ENCODE results near the gene SIK2. TPM values are rescaled to one million over a fixed set of nuclear protein-coding genes. Genes with fewer than 3 reads are reported as not detected.

Gene SIK2
- total RNA-seq, 1 donor from 2014 or later: 26.3 TPM

DNA sequence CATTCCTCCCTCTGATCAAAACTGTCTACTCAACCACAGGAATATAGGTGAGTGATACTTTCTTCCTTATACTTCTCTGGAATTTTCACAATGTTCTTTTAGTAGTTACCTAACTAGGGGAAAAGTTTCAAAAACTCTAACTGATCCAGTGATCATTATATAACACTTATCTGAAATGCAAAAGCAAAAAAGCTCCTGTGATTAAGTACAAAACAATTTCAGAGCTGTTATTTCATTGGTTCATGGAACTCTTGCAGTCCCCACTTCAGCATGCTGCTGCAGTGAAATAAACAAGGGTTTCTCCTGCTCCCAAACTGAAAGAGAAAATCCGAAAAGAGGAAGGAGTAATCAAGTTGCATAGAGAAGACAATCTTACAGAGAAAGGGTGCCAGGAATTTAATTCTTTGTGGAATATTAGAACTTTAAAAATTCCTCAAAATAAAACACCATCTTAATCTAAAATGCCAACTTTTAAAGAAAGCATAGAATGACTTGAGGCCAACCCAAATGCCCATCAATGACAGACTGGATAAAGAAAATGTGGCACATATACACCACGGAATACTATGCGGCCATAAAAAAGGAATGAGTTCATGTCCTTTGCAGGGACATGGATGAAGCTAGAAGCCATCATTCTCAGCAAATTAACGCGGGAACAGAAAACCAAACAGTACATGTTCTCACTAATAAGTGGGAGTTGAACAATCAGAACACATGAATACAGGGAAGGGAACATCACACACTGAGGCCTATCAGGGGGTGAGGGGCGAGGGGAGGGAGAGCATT is 143.7 kb downstream of the SIK2 start:
- DNase-seq (no peak), ATAC-seq (no peak)
- TF ChIP-seq, protein P1, sequence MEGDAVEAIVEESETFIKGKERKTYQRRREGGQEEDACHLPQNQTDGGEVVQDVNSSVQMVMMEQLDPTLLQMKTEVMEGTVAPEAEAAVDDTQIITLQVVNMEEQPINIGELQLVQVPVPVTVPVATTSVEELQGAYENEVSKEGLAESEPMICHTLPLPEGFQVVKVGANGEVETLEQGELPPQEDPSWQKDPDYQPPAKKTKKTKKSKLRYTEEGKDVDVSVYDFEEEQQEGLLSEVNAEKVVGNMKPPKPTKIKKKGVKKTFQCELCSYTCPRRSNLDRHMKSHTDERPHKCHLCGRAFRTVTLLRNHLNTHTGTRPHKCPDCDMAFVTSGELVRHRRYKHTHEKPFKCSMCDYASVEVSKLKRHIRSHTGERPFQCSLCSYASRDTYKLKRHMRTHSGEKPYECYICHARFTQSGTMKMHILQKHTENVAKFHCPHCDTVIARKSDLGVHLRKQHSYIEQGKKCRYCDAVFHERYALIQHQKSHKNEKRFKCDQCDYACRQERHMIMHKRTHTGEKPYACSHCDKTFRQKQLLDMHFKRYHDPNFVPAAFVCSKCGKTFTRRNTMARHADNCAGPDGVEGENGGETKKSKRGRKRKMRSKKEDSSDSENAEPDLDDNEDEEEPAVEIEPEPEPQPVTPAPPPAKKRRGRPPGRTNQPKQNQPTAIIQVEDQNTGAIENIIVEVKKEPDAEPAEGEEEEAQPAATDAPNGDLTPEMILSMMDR (IDR thresholded peaks at IDR 0.05): no peak
- H3K4me1 ChIP-seq: peaks cover 5% of the 10 kb centered on the region
- H3K4me3 ChIP-seq: no peak overlapping the region
- H3K9me3 ChIP-seq: no peaks in the 10 kb centered on the region
- intact Hi-C loops (cut with DNase I): no loop called here
- no peaks in the 10 kb centered on the region for H3K27me3 ChIP-seq (ENCODE audit: low read depth)
- no peak overlapping the region for H3K27ac ChIP-seq
- H3K36me3 ChIP-seq: peaks cover 99% of the 10 kb centered on the region

GRCh38 chr11:111748035-111748804 is 146.0 kb downstream of the SIK2 start:
- TF ChIP-seq, protein P1 (IDR thresholded peaks at IDR 0.05): no peak
- Histone ChIP-seq H3K27ac (no peak overlapping the region), H3K4me1 (peaks cover 5% of the 10 kb centered on the region), H3K27me3 (ENCODE audit: low read depth) (no peaks in the 10 kb centered on the region), H3K4me3 (no peak overlapping the region), H3K36me3 (peaks cover 99% of the 10 kb centered on the region), H3K9me3 (no peaks in the 10 kb centered on the region)
- intact Hi-C loops (cut with DNase I): no loop called here
- ATAC-seq: peak in 1 of 2 donors; percentile 11
- no peak for DNase-seq

GRCh38 chr11:111749646-111750045 is 147.4 kb downstream of the SIK2 start:
- Histone ChIP-seq H3K4me3 (no peak overlapping the region), H3K27me3 (ENCODE audit: low read depth) (no peaks in the 10 kb centered on the region), H3K27ac (no peak overlapping the region), H3K9me3 (no peaks in the 10 kb centered on the region), H3K36me3 (peaks cover 99% of the 10 kb centered on the region), H3K4me1 (peaks cover 5% of the 10 kb centered on the region)
- TF ChIP-seq, protein P1 (IDR thresholded peaks at IDR 0.05): no peak
- no peak for ATAC-seq
- intact Hi-C loops (cut with DNase I): no loop called here
- DNase-seq: no peak

DNA sequence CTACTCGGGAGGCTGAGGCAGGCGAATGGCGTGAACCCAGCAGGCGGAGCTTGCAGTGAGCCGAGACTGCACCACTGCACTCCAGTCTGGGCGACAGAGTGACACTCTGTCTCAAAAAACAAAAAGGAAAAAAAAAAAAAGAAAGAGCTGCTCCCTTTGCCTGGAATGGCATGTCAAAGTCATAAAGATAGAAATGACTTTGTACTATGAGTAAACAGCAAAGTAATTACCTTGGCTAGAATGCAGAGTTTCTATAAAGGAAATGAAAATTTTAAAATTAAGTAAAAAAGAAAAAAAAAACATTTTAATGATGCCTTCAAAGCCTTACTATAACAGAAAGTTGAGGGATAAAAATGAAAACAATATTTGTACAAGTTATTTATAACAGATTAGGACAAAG is 153.8 kb downstream of the SIK2 start:
- TF ChIP-seq, protein P1 (IDR thresholded peaks at IDR 0.05): no peak
- H3K4me3 ChIP-seq: no peak overlapping the region
- intact Hi-C loops (cut with DNase I): no loop called here
- H3K27me3 ChIP-seq (ENCODE audit: low read depth): no peaks in the 10 kb centered on the region
- DNase-seq (no peak), ATAC-seq (no peak)
- H3K27ac ChIP-seq: no peak overlapping the region
- H3K4me1 ChIP-seq: no peaks in the 10 kb centered on the region
- H3K36me3 ChIP-seq: peaks cover 96% of the 10 kb centered on the region
- no peaks in the 10 kb centered on the region for H3K9me3 ChIP-seq

- DNase-seq: no peak
- Histone ChIP-seq H3K36me3 (peaks cover 96% of the 10 kb centered on the region), H3K4me3 (no peak overlapping the region), H3K27ac (no peak overlapping the region), H3K4me1 (peaks cover 6% of the 10 kb centered on the region), H3K27me3 (ENCODE audit: low read depth) (no peaks in the 10 kb centered on the region), H3K9me3 (no peaks in the 10 kb centered on the region)
- intact Hi-C loops (cut with DNase I): no loop called here
- ATAC-seq: no peak
- TF ChIP-seq, protein P1 (IDR thresholded peaks at IDR 0.05): no peak
These were observed 157.1 kb downstream of the SIK2 start for GRCh38 chr11:111759376-111759775.

Data from lower lobe of right lung (tissue), 2 donors.